Measurements from ENCODE around the gene C1QTNF12.

Gene C1QTNF12

GRCh38 chr1:1282998-1283397, 36.5 kb upstream of the C1QTNF12 start:
- no peak for DNase-seq (ENCODE audit: low read depth in 2 of 2, low spot score in 1 of 2)

GRCh38 chr1:1281533-1282321, 35.2 kb upstream of the C1QTNF12 start:
- DNase-seq (ENCODE audit: low read depth in 2 of 2, low spot score in 1 of 2) = no peak

DNA sequence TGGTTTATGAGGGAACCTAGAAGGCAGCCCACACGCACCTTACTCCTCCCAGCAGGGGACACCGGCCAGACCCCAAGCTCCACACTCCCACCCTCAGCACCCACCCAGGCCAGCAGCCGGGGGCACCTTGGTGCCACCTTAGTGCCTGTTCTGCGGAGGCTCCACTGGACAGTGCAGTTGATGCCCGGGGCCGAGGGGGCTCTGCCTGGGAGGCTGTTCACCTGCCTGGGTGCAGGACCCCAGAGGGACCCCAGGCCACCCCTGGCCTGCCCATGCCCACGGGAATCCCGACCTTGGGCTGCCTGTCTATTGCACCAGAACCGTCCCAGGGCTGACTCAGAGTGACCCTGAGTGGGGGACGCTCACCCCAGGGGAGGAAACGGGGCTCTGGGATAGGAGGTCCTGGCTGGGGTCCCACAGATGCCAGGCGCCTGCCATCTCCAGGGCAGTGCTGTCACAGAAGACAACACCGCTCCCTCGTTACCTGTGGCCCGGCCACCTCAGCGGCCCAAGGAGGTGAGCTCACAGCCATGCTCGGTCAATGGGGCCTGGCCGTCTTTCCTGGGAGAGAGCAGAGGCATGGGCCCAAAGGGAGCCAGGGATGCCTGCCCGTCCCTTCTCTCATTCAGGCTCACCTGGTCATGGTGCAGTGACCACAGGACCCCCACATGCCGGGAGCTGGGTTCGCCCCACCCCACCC, 34.4 kb upstream of the C1QTNF12 start:
- DNase-seq (ENCODE audit: low read depth in 2 of 2, low spot score in 1 of 2) = no peak

DNA sequence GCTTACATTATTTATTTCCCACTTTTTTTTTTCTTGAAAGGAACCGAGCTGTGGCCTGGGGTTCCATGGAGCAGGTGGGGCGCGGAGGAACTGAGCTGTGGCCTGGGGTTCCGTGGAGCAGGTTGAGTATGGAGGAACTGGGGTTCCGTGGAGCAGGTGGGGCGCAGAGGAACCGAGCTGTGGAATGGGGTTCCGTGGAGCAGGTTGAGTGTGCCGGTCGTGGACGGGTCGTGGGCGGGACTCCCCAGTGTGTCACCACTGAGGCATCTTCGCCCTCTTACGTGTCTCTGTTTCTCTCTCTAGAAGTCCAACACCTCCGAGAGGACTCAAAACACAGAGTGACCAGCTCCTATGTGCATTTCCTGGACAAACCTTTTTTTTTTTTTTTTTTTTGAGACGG, 32.5 kb upstream of the C1QTNF12 start:
- DNase-seq (ENCODE audit: low read depth in 2 of 2, low spot score in 1 of 2) = no peak

- no peak for DNase-seq (ENCODE audit: low read depth in 2 of 2, low spot score in 1 of 2)
Observed at GRCh38 chr1:1278620-1279019, 32.1 kb upstream of the C1QTNF12 start.

- DNase-seq (ENCODE audit: low read depth in 2 of 2, low spot score in 1 of 2) = no peak
Observed at GRCh38 chr1:1275836-1276235, 29.3 kb upstream of the C1QTNF12 start.

- no peak for DNase-seq (ENCODE audit: low read depth in 2 of 2, low spot score in 1 of 2)
Observed at GRCh38 chr1:1274931-1275431, 28.5 kb upstream of the C1QTNF12 start.

DNA sequence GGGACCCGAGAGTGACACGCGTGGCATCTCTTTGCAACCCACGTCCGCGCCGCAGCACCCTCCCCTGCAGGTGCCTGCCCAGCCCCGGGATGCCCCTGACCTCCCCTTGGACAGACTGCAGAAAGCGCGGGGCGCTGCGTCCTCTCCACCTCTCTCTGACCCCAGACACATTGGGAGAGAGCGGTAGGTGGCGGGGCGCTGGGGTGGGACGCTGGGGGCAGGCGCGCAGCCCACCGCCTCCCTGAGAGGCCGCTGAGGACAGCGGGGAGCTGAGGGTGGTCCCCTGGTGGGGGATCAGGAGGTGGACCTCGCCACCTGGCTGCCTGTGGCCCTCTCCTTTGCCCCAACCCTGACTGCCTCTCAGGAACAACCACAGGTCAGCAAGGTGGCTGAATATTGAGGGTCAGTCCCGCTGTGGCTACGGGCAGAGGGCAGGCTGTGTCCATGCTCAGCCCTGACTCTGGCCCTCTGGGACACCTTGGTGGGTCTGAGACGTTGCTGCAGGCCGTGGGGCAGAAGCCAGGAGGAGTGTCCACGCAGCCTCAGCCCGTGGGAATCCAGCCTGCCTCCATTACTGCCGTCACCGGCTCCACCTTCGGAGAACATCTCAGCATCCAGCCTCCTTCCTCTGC, 27.9 kb upstream of the C1QTNF12 start:
- no peak for DNase-seq (ENCODE audit: low read depth in 2 of 2, low spot score in 1 of 2)

DNA sequence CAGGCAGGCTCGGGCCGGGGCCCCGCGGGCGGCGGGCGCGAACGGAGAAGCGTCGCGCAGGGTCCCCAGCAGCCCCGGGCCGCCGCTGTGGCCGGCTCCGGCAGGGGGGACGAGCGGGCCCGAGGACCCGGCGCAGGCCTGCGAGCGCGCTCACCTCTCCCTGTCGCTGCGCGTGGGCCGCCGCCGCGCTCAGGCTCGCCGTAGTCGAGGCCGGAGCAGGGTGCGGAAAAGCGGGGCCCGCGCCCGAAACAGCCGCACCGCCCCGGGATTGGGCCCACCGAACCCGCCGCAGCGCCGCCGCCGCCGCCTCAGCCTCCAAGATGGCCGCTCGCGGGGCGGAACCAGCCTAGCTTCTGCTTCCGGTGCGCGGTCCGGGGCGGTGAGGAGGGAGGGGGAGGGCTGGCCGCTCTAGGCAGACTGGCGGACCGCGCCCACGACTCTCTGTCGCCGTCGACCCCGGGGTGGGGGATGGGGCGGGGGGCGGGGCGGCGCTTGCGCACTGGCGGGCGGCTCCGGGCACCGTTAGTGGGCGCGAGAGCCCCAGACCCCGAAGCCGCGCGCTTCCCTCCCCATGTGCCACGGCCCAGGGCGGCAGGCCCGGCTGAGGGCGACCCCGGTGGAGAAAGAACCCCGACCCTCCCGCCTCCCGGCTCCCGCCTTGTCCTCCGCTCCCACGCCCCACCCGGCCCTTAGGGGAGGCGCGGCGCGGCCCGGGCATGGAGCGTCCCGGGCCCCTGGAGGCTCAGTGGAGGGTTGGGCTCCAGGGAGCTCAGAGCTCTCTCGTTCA, 27.2 kb upstream of the C1QTNF12 start, which contains the start of gene UBE2J2:
TSS of gene UBE2J2 (minus strand) at position 343 of the 787 bp plus-strand sequence. CDS start 5,862 bp downstream, outside the sequence.
- peak; percentile 87 to 88 for DNase-seq (ENCODE audit: low read depth in 2 of 2, low spot score in 1 of 2)

- no peak for DNase-seq (ENCODE audit: low read depth in 2 of 2, low spot score in 1 of 2)
Observed at GRCh38 chr1:1273209-1273511, 26.6 kb upstream of the C1QTNF12 start.

DNA sequence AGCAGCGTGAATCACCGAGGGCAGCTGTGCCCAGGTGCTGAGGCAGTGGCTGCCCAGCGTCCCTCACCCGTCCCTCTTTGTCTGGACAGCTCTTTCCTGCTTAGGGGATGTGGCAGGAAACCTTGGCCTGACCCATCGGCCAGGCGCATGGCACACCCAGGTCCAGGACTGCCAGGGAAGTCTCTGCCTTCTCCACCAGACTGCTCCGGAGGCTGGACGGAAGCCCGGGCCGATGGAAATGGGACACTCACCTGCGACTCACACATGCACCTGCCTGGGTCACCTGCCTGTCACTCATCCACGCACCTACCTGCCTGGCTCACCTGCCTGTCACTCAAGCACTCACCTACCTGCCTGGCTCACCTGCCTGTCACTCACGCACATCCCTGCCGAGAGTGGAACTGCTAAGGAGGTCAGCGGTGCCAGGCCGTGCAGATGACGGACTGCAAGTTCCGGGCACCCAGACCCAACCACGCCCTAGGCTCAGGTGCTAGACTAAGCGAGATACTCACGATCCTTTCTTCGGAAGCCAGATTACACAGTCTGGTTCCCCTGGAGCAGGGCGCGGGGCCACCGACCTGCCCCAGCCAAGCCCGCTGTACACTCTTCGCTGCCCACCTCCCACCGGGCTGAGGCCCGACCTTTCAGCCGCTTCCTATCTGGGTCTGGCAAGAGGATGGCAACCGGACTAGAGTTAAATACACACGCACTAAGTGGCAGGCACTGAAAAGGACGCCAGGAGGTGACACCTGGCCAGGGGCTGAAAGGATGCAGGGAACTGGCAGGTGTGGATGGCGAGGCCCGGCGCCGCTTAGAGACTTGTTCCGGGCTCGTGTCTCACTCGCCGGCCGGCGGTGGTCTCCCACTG, 26.1 kb upstream of the C1QTNF12 start:
- no peak for DNase-seq (ENCODE audit: low read depth in 2 of 2, low spot score in 1 of 2)

GRCh38 chr1:1270813-1271212, 24.3 kb upstream of the C1QTNF12 start:
- no peak for DNase-seq (ENCODE audit: low read depth in 2 of 2, low spot score in 1 of 2)

GRCh38 chr1:1268284-1268682, 21.8 kb upstream of the C1QTNF12 start:
- no peak for DNase-seq (ENCODE audit: low read depth in 2 of 2, low spot score in 1 of 2)

GRCh38 chr1:1267488-1268283, 21.2 kb upstream of the C1QTNF12 start:
- no peak for DNase-seq (ENCODE audit: low read depth in 2 of 2, low spot score in 1 of 2)

DNA sequence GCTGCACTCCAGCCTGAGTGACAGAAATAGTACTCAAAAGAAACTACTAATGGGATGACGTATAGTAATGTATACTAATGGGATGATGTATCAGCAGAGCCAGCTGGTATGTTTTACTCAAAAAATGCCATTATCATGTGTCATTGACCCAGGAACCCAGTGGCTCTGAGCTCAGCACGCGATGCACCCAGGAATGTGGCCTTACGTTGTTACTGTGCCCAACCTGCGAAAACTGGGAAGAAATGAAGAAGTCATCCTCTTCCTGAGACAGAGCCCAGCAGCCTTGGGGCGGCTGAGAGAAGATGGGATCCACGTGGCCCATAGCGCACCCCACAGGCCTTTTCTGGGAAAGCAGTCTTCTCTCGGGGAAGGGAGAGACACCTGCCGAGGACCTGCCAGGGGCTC, 18.3 kb upstream of the C1QTNF12 start:
- DNase-seq (ENCODE audit: low read depth in 2 of 2, low spot score in 1 of 2) = no peak

GRCh38 chr1:1264026-1264425, 17.5 kb upstream of the C1QTNF12 start:
- DNase-seq (ENCODE audit: low read depth in 2 of 2, low spot score in 1 of 2) = no peak

GRCh38 chr1:1262758-1263157, 16.2 kb upstream of the C1QTNF12 start:
- no peak for DNase-seq (ENCODE audit: low read depth in 2 of 2, low spot score in 1 of 2)

GRCh38 chr1:1262071-1262470, 15.5 kb upstream of the C1QTNF12 start:
- no peak for DNase-seq (ENCODE audit: low read depth in 2 of 2, low spot score in 1 of 2)

DNA sequence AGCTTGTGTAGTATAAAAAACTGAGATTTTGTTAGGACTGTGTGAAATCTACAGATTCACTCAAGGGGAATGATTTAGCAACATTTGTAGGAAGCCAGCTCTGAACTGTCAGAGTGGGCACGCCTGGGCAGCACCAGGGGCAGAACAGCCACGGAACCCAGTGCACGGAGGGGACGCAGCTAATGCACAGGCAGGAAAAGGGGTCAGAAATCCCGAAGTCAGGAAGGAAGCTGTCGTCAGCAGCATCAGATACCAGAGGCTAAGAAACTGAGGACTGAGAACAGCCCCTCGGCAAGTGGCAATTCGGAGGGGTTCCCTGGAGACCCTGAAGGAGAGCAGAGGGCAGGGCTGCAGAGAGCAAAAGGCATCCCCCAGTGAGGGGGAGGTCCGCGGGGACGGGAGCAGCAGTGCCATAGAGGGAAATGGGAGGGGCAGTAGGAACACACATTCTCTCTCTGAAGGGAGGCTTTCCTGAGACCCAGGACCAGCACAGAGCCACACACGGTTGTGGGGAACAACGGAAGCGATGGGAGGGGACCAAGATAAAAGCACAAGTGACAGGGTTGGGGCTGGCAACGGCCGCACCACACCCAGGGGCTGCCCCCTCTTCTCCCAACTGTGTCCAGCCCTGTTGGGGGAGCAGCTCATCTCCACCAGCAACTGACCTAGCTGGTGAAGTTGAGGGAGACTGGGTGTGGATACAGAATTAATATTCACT, 14.5 kb upstream of the C1QTNF12 start:
- DNase-seq (ENCODE audit: low read depth in 2 of 2, low spot score in 1 of 2) = no peak

All from stimulated activated CD8-positive, alpha-beta memory T cell treated with anti-CD3 and anti-CD28 coated beads, Interleukin-4, amount 100 ng/mL, for 1 hour (primary cell).